22Rv1 (cell line): ENCODE results near the gene NRXN3.

Source experiments
- CTCF ChIP-seq: fragments of 450-650 bp; IDR thresholded peaks from 2 replicates; pipeline ENCODE4 v1.5.1; 2017; ENCODE audit warnings: mild to moderate bottlenecking
- ZFX ChIP-seq: fragments of 450-650 bp; IDR thresholded peaks from 2 replicates; pipeline ENCODE4 v1.6.1; 2017; ENCODE audit warnings: antibody characterized with exemption, borderline replicate concordance

- TF ChIP-seq CTCF (no peak), ZFX (no peak)
These were observed 1401.2 kb downstream of the NRXN3 start for GRCh38 chr14:79571366-79571765.
